HCT116 (cell line): ENCODE measurements around the gene CTSL. TPM values are rescaled to one million over a fixed set of nuclear protein-coding genes. Genes with fewer than 3 reads are reported as not detected.

Source experiments
- ATAC-seq: fragments of 200-7000 bp; cut with Tn5 transposase; 2 replicates; pipeline ENCODE4 v1.9.1; 2020; ENCODE audit warnings: mild to moderate bottlenecking, moderate library complexity
- BruUV-seq: library from RNA; stranded (reverse); fragments of 400-500 nt; replicated peaks from 2 replicates; lab custom pipeline; 2021; lab: Mats Ljungman, UMichigan
- CTCF ChIA-PET: fragments of 300-600 bp; sonication (Branson Sonifier 250); formaldehyde crosslinking; loops from one replicate; lab custom pipeline; 2021; ENCODE audit warnings: antibody characterized with exemption; lab: Charles Lee
- POLR2A ChIA-PET: fragments of 300-600, 350-600 bp; sonication (Branson Sonifier 250); formaldehyde crosslinking; loops from one replicate; lab custom pipeline; 2021; ENCODE audit warnings: antibody characterized with exemption; lab: Charles Lee
- RAD21 ChIA-PET, 2 experiments: fragments of 300-600 bp; sonication (Branson Sonifier 250); formaldehyde crosslinking; loops; one replicate each; lab custom pipeline; 2023; ENCODE audit warnings: low total read pairs in 2 of 2; ENCODE audit not compliant: uncharacterized antibody in 2 of 2, unreplicated experiment in 2 of 2, low non-redundant PET in 1 of 2; lab: Charles Lee
- DNase-seq: peaks from one replicate; pipeline ENCODE4 v3.0.0-alpha.2; 2010; ENCODE audit warnings: low read depth, low spot score
- H2AFZ ChIP-seq: fragments of 200-600 bp; shearing (Covaris generic), sonication (generic); 2 replicates; pipeline ENCODE4 v1.6.1; 2017; ENCODE audit warnings: low read depth, mixed run types, mixed read lengths, antibody characterized with exemption, low read length; ENCODE audit not compliant: poor library complexity, severe bottlenecking
- H3K27ac ChIP-seq: 2 replicates; pipeline ENCODE4 v1.5.1; 2012; ENCODE audit warnings: low read depth, low read length
- H3K27me3 ChIP-seq: fragments of 200-600 bp; sonication (generic); 2 replicates; pipeline ENCODE4 v1.6.1; 2016; ENCODE audit warnings: mixed run types, low read length, mixed read lengths; ENCODE audit not compliant: insufficient read depth
- H3K36me3 ChIP-seq, 2 experiments: fragments of 200-500 bp in 1 of 2; fragments of 200-600 bp in 1 of 2; sonication (Bioruptor generic) in 1 of 2; sonication (generic) in 1 of 2; 2 replicates each; pipeline versions ENCODE4 v1.5.1 to v1.6.1; 2014 to 2016; ENCODE audit warnings: low read length in 2 of 2, inconsistent platforms in 1 of 2, mixed read lengths in 1 of 2, mixed run types in 1 of 2; ENCODE audit not compliant: insufficient read depth in 2 of 2, control insufficient read depth in 1 of 2
- H3K4me1 ChIP-seq, 2 experiments: fragments of 200-600 bp in 1 of 2; sonication (generic) in 1 of 2; 2 replicates each; pipeline versions ENCODE4 v1.5.1 to v1.6.1; 2012 to 2017; ENCODE audit warnings: low read length in 2 of 2, inconsistent platforms in 1 of 2, mild to moderate bottlenecking in 1 of 2, mixed read lengths in 1 of 2, mixed run types in 1 of 2, moderate library complexity in 1 of 2; ENCODE audit not compliant: insufficient read depth in 2 of 2, control insufficient read depth in 1 of 2
- H3K4me2 ChIP-seq: fragments of 200-600 bp; sonication (generic); 2 replicates; pipeline ENCODE4 v1.6.1; 2017; ENCODE audit warnings: mixed run types, low read length, mixed read lengths
- H3K4me3 ChIP-seq, 2 experiments: fragments of 200-600 bp in 1 of 2; sonication (generic) in 1 of 2; replicated peaks in 1 of 2; 2 replicates each; pipeline ENCODE4 v1.5.1; 2011 to 2016; ENCODE audit warnings: low read length in 2 of 2, control low read depth in 1 of 2, low read depth in 1 of 2, mild to moderate bottlenecking in 1 of 2, mixed read lengths in 1 of 2, mixed run types in 1 of 2
- H3K79me2 ChIP-seq: fragments of 200-600 bp; sonication (generic); 2 replicates; pipeline ENCODE4 v1.6.1; 2017; ENCODE audit warnings: mild to moderate bottlenecking, mixed run types, low read length, moderate library complexity, mixed read lengths; ENCODE audit not compliant: insufficient read depth
- H3K9ac ChIP-seq: fragments of 200-600 bp; sonication (generic); 2 replicates; pipeline ENCODE4 v1.6.1; 2016; ENCODE audit warnings: low read length, mixed read lengths
- H3K9me2 ChIP-seq: fragments of 200-600 bp; sonication (generic), shearing (Covaris generic); 2 replicates; pipeline ENCODE4 v1.6.1; 2017; ENCODE audit warnings: mixed run types, mild to moderate bottlenecking, moderate library complexity; ENCODE audit not compliant: insufficient read depth
- H3K9me3 ChIP-seq, 2 experiments: fragments of 200-500 bp in 1 of 2; fragments of 200-600 bp in 1 of 2; sonication (Bioruptor generic) in 1 of 2; sonication (generic) in 1 of 2; 2 replicates each; pipeline ENCODE4 v1.6.1; 2014 to 2017; ENCODE audit warnings: low read length in 2 of 2, mixed read lengths in 2 of 2, inconsistent platforms in 1 of 2, low read depth in 1 of 2, mild to moderate bottlenecking in 1 of 2, mixed run types in 1 of 2, moderate library complexity in 1 of 2; ENCODE audit not compliant: control insufficient read depth in 1 of 2, insufficient read depth in 1 of 2
- H4K20me1 ChIP-seq: fragments of 200-600 bp; sonication (generic), shearing (Covaris generic); 2 replicates; pipeline ENCODE4 v1.6.1; 2017; ENCODE audit warnings: mixed run types, mild to moderate bottlenecking, moderate library complexity; ENCODE audit not compliant: insufficient read depth
- ATF3 ChIP-seq: IDR thresholded peaks from 2 replicates; pipeline ENCODE4 v1.6.1; 2012
- CBX3 ChIP-seq: IDR thresholded peaks from 2 replicates; pipeline ENCODE4 v1.6.1; 2012; ENCODE audit warnings: low read depth
- CTCF ChIP-seq, 3 experiments: fragments of 200-600 bp in 1 of 3; sonication (generic) in 1 of 3; IDR thresholded peaks in 2 of 3; conservative IDR thresholded peaks in 1 of 3; 2 replicates each; pipeline ENCODE4 v1.5.1; 2012 to 2017; ENCODE audit warnings: low read depth in 2 of 3, low read length in 2 of 3, antibody characterized with exemption in 1 of 3, borderline replicate concordance in 1 of 3, control low read depth in 1 of 3, mild to moderate bottlenecking in 1 of 3, mixed read lengths in 1 of 3, mixed run types in 1 of 3, moderate library complexity in 1 of 3; ENCODE audit not compliant: insufficient read depth in 1 of 3
- EZH2 ChIP-seq: fragments of 200-600 bp; sonication (generic); IDR thresholded peaks from 2 replicates; pipeline ENCODE4 v1.6.1; 2017; ENCODE audit warnings: antibody characterized with exemption, mixed run types
- EZH2phosphoT487 ChIP-seq: fragments of 200-600 bp; IDR thresholded peaks from 2 replicates; pipeline ENCODE4 v1.6.1; 2018; ENCODE audit warnings: antibody characterized with exemption, borderline replicate concordance
- JUND ChIP-seq: IDR thresholded peaks from 2 replicates; pipeline ENCODE4 v1.6.1; 2012
- RAD21 ChIP-seq: IDR thresholded peaks from 2 replicates; pipeline ENCODE4 v1.6.1; 2012; ENCODE audit warnings: low read depth, mild to moderate bottlenecking
- REST ChIP-seq: IDR thresholded peaks from 2 replicates; pipeline ENCODE4 v1.6.1; 2012; ENCODE audit warnings: low read depth
- SP1 ChIP-seq: IDR thresholded peaks from 2 replicates; pipeline ENCODE4 v1.6.1; 2012; ENCODE audit warnings: low read depth
- TCF7L2 ChIP-seq: IDR thresholded peaks from 2 replicates; pipeline ENCODE4 v1.7.0; 2011; ENCODE audit warnings: borderline replicate concordance, inconsistent platforms; ENCODE audit not compliant: insufficient read depth, insufficient read length; ENCODE audit errors: extremely low read depth
- ZFX ChIP-seq: fragments of 450-650 bp; IDR thresholded peaks from 2 replicates; pipeline ENCODE4 v1.6.1; 2017
- intact Hi-C: fragments of 100-400 bp; cut with micrococcal nuclease; formaldehyde crosslinking; loops from 2 replicates; pipeline ENCODE4 v1.10.0; 2022
- total RNA-seq: library from RNA; stranded (reverse); gene quantifications from one replicate; pipeline ENCODE4 v1.2.1, GENCODE V29; 2021; ENCODE audit not compliant: unreplicated experiment

The CTSL gene
- total RNA-seq, 1 experiment from 2014 or later: 63.1 TPM

GRCh38 chr9:87733273-87734052 is 7.5 kb downstream of the CTSL start:
- TF ChIP-seq SP1 (no peak), JUND (no peak), EZH2phosphoT487 (no peak), REST (no peak)
- TF ChIP-seq, all 23 proteins: peak for 0

GRCh38 chr9:87734106-87734505 is 8.2 kb downstream of the CTSL start:
- DNase-seq: no peak
- H3K4me2 ChIP-seq: no peak overlapping the region
- RAD21 ChIA-PET: no interaction called here
- intact Hi-C loops: no loop called here
- no peak overlapping the region for H2AFZ ChIP-seq
- no peaks in the 10 kb centered on the region for H3K9me3 ChIP-seq
- H3K79me2 ChIP-seq: no peaks in the 10 kb centered on the region
- H4K20me1 ChIP-seq: no peaks in the 10 kb centered on the region
- ATAC-seq: no peak
- no peak overlapping the region for H3K27ac ChIP-seq
- H3K9ac ChIP-seq: no peak overlapping the region
- peaks cover 5 to 7% of the 10 kb centered on the region in 2 experiments; a peak in 2 of 4 replicates for H3K36me3 ChIP-seq
- POLR2A ChIA-PET: no interaction called here
- H3K4me1 ChIP-seq: no peaks in the 10 kb centered on the region
- H3K9me2 ChIP-seq: no peaks in the 10 kb centered on the region
- no TSS peak for BruUV-seq
- CTCF ChIA-PET: no interaction called here
- H3K27me3 ChIP-seq: no peaks in the 10 kb centered on the region
- H3K4me3 ChIP-seq: no peak overlapping the region
- TF ChIP-seq CTCF (IDR thresholded peaks at IDR 0.05 in 2 of 3, conservative IDR thresholded peaks at IDR 0.05 in 1 of 3; ENCODE audit: borderline replicate concordance in 1 of 3, insufficient read depth in 1 of 3, low read depth in 2 of 3, low read length in 2 of 3): no peak
- no peak for TF ChIP-seq RAD21
- TF ChIP-seq EZH2: no peak
- TF ChIP-seq ZFX: no peak
- TF ChIP-seq EZH2phosphoT487: no peak
- no peak for TF ChIP-seq CBX3
- TF ChIP-seq TCF7L2: no peak
- no peak for TF ChIP-seq ATF3

More at GRCh38 chr9:87733273-87734052, 7.5 kb downstream of the CTSL start:
- H3K36me3 ChIP-seq: peaks cover 10 to 11% of the 10 kb centered on the region in 2 experiments; a peak in 2 of 4 replicates
- no peaks in the 10 kb centered on the region for H3K4me1 ChIP-seq
- no peak for DNase-seq
- ChIA-PET RAD21 (no interaction called here), POLR2A (no interaction called here), CTCF (no interaction called here)
- no peaks in the 10 kb centered on the region for H4K20me1 ChIP-seq
- no peaks in the 10 kb centered on the region for H3K9me2 ChIP-seq
- intact Hi-C loops: no loop called here
- H3K4me3 ChIP-seq: no peak overlapping the region
- H3K27ac ChIP-seq: no peak overlapping the region
- no peaks in the 10 kb centered on the region for H3K9me3 ChIP-seq
- no peak overlapping the region for H3K9ac ChIP-seq
- H3K4me2 ChIP-seq: no peak overlapping the region
- H3K27me3 ChIP-seq: no peaks in the 10 kb centered on the region
- H2AFZ ChIP-seq: no peak overlapping the region
- no peaks in the 10 kb centered on the region for H3K79me2 ChIP-seq
- no TSS peak for BruUV-seq
- ATAC-seq: no peak
